ENCODE data around the gene EMP1.
"Not testable (repeated sequence)": the region's sequence is repeated elsewhere in the genome, so short reads cannot be mapped to it uniquely, and the experiment has no call there.

EMP1 gene

GRCh38 chr12:13259625-13260024, 63.1 kb downstream of the EMP1 start:
- DNase-seq: not testable (repeated sequence)

- peak; percentile 9 to 55 (median 51) for DNase-seq
Observed at GRCh38 chr12:13267826-13268225, 71.3 kb downstream of the EMP1 start.

GRCh38 chr12:13268581-13268980, 72.1 kb downstream of the EMP1 start:
- DNase-seq: no peak

Measured in suppressor macrophage (primary cell).